SH-SY5Y (cell line): ENCODE results near the gene PCDHGA1.
"Not testable (repeated sequence)": the region's sequence is repeated elsewhere in the genome, so short reads cannot be mapped to it uniquely, and the experiment has no call there.

Source experiments
- GATA2 ChIP-seq: IDR thresholded peaks from 2 replicates; pipeline ENCODE4 v1.6.1; 2011; ENCODE audit warnings: mild to moderate bottlenecking, low read depth, low read length
- GATA3 ChIP-seq: IDR thresholded peaks from 2 replicates; pipeline ENCODE4 v1.6.1; 2011; ENCODE audit warnings: low read depth, mild to moderate bottlenecking, low read length, moderate library complexity

PCDHGA1 gene

GRCh38 chr5:141413540-141414069 is 83.3 kb downstream of the PCDHGA1 start:
- TF ChIP-seq GATA2: no peak

GRCh38 chr5:141417494-141418172 is 87.3 kb downstream of the PCDHGA1 start, which contains the start of gene PCDHGB7:
Gene PCDHGB7 (plus strand): TSS chr5:141417677. CDS start chr5:141417860, 183 bp downstream.
- TF ChIP-seq GATA3, GATA2: not testable (repeated sequence)

GRCh38 chr5:141419074-141419880 is 89.0 kb downstream of the PCDHGA1 start:
- TF ChIP-seq GATA2: no peak
- no peak for TF ChIP-seq GATA3

- TF ChIP-seq GATA2 (no peak), GATA3 (no peak)
Measured at GRCh38 chr5:141420855-141421488, 90.7 kb downstream of the PCDHGA1 start, which contains the start of gene PCDHGA11. Gene PCDHGA11 (plus strand): TSS chr5:141421051. CDS start chr5:141421228, 177 bp downstream.

GRCh38 chr5:141421489-141421855 is 91.2 kb downstream of the PCDHGA1 start:
- TF ChIP-seq GATA2 (no peak), GATA3 (no peak)

- TF ChIP-seq GATA2 (no peak), GATA3 (no peak)
Measured at GRCh38 chr5:141422742-141423291, 92.5 kb downstream of the PCDHGA1 start.

GRCh38 chr5:141427783-141428426 is 97.6 kb downstream of the PCDHGA1 start:
- TF ChIP-seq GATA2 (no peak), GATA3 (no peak)

- TF ChIP-seq GATA3 (no peak), GATA2 (no peak)
Measured at GRCh38 chr5:141430332-141431113, 100.2 kb downstream of the PCDHGA1 start, which contains the start of gene PCDHGA12. Gene PCDHGA12 (plus strand): TSS chr5:141430507. CDS start chr5:141430760, 253 bp downstream.

GRCh38 chr5:141431286-141431685 is 101.0 kb downstream of the PCDHGA1 start:
- no peak for TF ChIP-seq GATA3
- TF ChIP-seq GATA2: no peak

- TF ChIP-seq GATA2 (no peak), GATA3 (no peak)
Measured at GRCh38 chr5:141434006-141434405, 103.7 kb downstream of the PCDHGA1 start.

- TF ChIP-seq GATA3 (no peak), GATA2 (no peak)
Measured at GRCh38 chr5:141437221-141437620, 106.9 kb downstream of the PCDHGA1 start.

GRCh38 chr5:141439411-141440141 is 109.3 kb downstream of the PCDHGA1 start:
- no peak for TF ChIP-seq GATA3
